Measurements from ENCODE around the gene NIPAL4.

DNA sequence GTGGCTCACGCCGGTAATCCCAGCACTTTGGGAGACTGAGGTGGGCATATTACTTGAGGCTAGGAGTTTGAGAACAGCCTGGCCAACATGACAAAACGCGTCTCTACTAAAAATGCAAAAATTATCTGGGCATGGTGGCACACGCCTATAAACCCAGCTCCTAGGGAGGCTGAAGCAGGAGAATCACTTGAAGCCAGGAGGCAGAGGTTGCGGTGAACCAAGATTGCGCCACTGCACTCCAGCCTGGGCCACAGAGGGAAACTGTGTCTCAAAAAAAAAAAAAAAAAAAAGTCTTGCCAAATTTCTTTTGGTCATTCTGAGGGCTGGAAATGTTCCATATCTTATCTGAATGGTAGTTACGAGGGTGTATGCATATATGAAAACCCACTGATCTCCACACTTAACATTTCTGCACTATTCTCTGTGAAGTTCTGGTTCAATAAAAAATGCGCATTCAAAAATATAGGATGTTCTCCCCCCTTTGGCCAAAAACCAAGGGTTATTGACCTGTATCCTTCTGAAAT, 13.5 kb upstream of the NIPAL4 start:
- TF ChIP-seq EP300 (IDR thresholded peaks at IDR 0.05) (no peak), POLR2A (IDR thresholded peaks at IDR 0.05) (no peak)
- TF ChIP-seq, protein P1, sequence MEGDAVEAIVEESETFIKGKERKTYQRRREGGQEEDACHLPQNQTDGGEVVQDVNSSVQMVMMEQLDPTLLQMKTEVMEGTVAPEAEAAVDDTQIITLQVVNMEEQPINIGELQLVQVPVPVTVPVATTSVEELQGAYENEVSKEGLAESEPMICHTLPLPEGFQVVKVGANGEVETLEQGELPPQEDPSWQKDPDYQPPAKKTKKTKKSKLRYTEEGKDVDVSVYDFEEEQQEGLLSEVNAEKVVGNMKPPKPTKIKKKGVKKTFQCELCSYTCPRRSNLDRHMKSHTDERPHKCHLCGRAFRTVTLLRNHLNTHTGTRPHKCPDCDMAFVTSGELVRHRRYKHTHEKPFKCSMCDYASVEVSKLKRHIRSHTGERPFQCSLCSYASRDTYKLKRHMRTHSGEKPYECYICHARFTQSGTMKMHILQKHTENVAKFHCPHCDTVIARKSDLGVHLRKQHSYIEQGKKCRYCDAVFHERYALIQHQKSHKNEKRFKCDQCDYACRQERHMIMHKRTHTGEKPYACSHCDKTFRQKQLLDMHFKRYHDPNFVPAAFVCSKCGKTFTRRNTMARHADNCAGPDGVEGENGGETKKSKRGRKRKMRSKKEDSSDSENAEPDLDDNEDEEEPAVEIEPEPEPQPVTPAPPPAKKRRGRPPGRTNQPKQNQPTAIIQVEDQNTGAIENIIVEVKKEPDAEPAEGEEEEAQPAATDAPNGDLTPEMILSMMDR (IDR thresholded peaks at IDR 0.05): no peak
